Measurements from ENCODE around the gene SMU1.
"Not testable (repeated sequence)": the region's sequence is repeated elsewhere in the genome, so short reads cannot be mapped to it uniquely, and the experiment has no call there.

The SMU1 gene

GRCh38 chr9:33104401-33104800, 27.9 kb upstream of the SMU1 start:
- DNase-seq: no peak

GRCh38 chr9:33103501-33104281, 27.2 kb upstream of the SMU1 start:
- DNase-seq: no peak

- no peak for DNase-seq
Observed at GRCh38 chr9:33102551-33103210, 26.2 kb upstream of the SMU1 start.

GRCh38 chr9:33101104-33101951, 24.9 kb upstream of the SMU1 start:
- DNase-seq: no peak

- DNase-seq: no peak
Observed at GRCh38 chr9:33099754-33100153, 23.3 kb upstream of the SMU1 start.

GRCh38 chr9:33097192-33097591, 20.7 kb upstream of the SMU1 start:
- DNase-seq: no peak

GRCh38 chr9:33092634-33093033, 16.2 kb upstream of the SMU1 start:
- DNase-seq: no peak

- DNase-seq: not testable (repeated sequence)
Observed at GRCh38 chr9:33085672-33086071, 9.2 kb upstream of the SMU1 start.

- no peak for DNase-seq
Observed at GRCh38 chr9:33082538-33083326, 6.3 kb upstream of the SMU1 start.

- DNase-seq: no peak
Observed at GRCh38 chr9:33082128-33082527, 5.7 kb upstream of the SMU1 start.

GRCh38 chr9:33081128-33081851, 4.8 kb upstream of the SMU1 start:
- peak; percentile 27 for DNase-seq

GRCh38 chr9:33080534-33080933, 4.1 kb upstream of the SMU1 start:
- DNase-seq: no peak

GRCh38 chr9:33068991-33069390, 7.5 kb downstream of the SMU1 start:
- DNase-seq: no peak

GRCh38 chr9:33065157-33066076, 11.1 kb downstream of the SMU1 start:
- no peak for DNase-seq

GRCh38 chr9:33051144-33051543, 25.3 kb downstream of the SMU1 start:
- no peak for DNase-seq

- DNase-seq: no peak
Observed at GRCh38 chr9:33049680-33050361, 26.7 kb downstream of the SMU1 start.

GRCh38 chr9:33048054-33048465, 28.4 kb downstream of the SMU1 start:
- no peak for DNase-seq

- DNase-seq: no peak
Observed at GRCh38 chr9:33046061-33046460, 30.4 kb downstream of the SMU1 start.

- DNase-seq: no peak
Observed at GRCh38 chr9:33044677-33045282, 31.7 kb downstream of the SMU1 start.

Data from T-helper 9 cell (primary cell).